ENCODE results near the gene CBX7.

- no peak for TF ChIP-seq CTCF (conservative IDR thresholded peaks at IDR 0.05 in 1 of 2, IDR thresholded peaks at IDR 0.05 in 1 of 2; ENCODE audit: low read depth in 1 of 2, low read length in 2 of 2)
- TF ChIP-seq EZH2 (IDR thresholded peaks at IDR 0.05; ENCODE audit: low read length, missing control alignments) = no peak
These were observed 27.4 kb upstream of the CBX7 start for GRCh38 chr22:39179841-39180335.
